Measurements from ENCODE around the gene EFCAB13.
A peak's percentile ranks its signal among the peaks of the same experiment; 100 is the strongest.

The EFCAB13 gene

GRCh38 chr17:47291242-47291873, 32.4 kb upstream of the EFCAB13 start:
- DNase-seq (ENCODE audit: insufficient read length, low spot score) (no peak), FAIRE-seq (no peak)

GRCh38 chr17:47292206-47292605, 31.5 kb upstream of the EFCAB13 start:
- FAIRE-seq (no peak), DNase-seq (ENCODE audit: insufficient read length, low spot score) (no peak)

- DNase-seq (ENCODE audit: insufficient read length, low spot score), result no peak
- FAIRE-seq, result peak; percentile 54
Measured at GRCh38 chr17:47295037-47295873, 28.5 kb upstream of the EFCAB13 start.

- no peak for FAIRE-seq
- DNase-seq (ENCODE audit: insufficient read length, low spot score), result no peak
Measured at GRCh38 chr17:47295874-47296255, 27.9 kb upstream of the EFCAB13 start.

GRCh38 chr17:47297661-47298400, 25.9 kb upstream of the EFCAB13 start:
- FAIRE-seq, result no peak
- DNase-seq (ENCODE audit: insufficient read length, low spot score), result no peak

- FAIRE-seq (no peak), DNase-seq (ENCODE audit: insufficient read length, low spot score) (no peak)
Measured at GRCh38 chr17:47298712-47299111, 25.0 kb upstream of the EFCAB13 start.

- DNase-seq (ENCODE audit: insufficient read length, low spot score) (no peak), FAIRE-seq (no peak)
Measured at GRCh38 chr17:47299239-47299910, 24.4 kb upstream of the EFCAB13 start.

GRCh38 chr17:47300718-47301117, 23.0 kb upstream of the EFCAB13 start:
- DNase-seq (ENCODE audit: insufficient read length, low spot score) (no peak), FAIRE-seq (no peak)

GRCh38 chr17:47301161-47301560, 22.6 kb upstream of the EFCAB13 start:
- FAIRE-seq, result no peak
- DNase-seq (ENCODE audit: insufficient read length, low spot score), result no peak

GRCh38 chr17:47301831-47302230, 21.9 kb upstream of the EFCAB13 start:
- FAIRE-seq, result no peak

GRCh38 chr17:47304186-47304585, 19.6 kb upstream of the EFCAB13 start:
- DNase-seq (ENCODE audit: insufficient read length, low spot score), result no peak
- no peak for FAIRE-seq

More at GRCh38 chr17:47301831-47302230, 21.9 kb upstream of the EFCAB13 start:
- DNase-seq (ENCODE audit: insufficient read length, low spot score), result no peak

GRCh38 chr17:47305302-47305923, 18.3 kb upstream of the EFCAB13 start:
- FAIRE-seq (peak; percentile 92), DNase-seq (ENCODE audit: insufficient read length, low spot score) (peak; percentile 91)

- DNase-seq (ENCODE audit: insufficient read length, low spot score), result no peak
- peak; percentile 85 for FAIRE-seq
Measured at GRCh38 chr17:47310186-47310733, 13.5 kb upstream of the EFCAB13 start.

GRCh38 chr17:47311420-47311819, 12.3 kb upstream of the EFCAB13 start:
- no peak for FAIRE-seq
- DNase-seq (ENCODE audit: insufficient read length, low spot score), result no peak

GRCh38 chr17:47315451-47316266, 8.1 kb upstream of the EFCAB13 start:
- DNase-seq (ENCODE audit: insufficient read length, low spot score) (peak; percentile 83), FAIRE-seq (peak; percentile 87)

GRCh38 chr17:47316311-47316710, 7.4 kb upstream of the EFCAB13 start:
- FAIRE-seq (no peak), DNase-seq (ENCODE audit: insufficient read length, low spot score) (no peak)

- FAIRE-seq (peak; percentile 13), DNase-seq (ENCODE audit: insufficient read length, low spot score) (no peak)
Measured at GRCh38 chr17:47317119-47317518, 6.6 kb upstream of the EFCAB13 start.

- DNase-seq (ENCODE audit: insufficient read length, low spot score), result no peak
- no peak for FAIRE-seq
Measured at GRCh38 chr17:47318197-47318918, 5.4 kb upstream of the EFCAB13 start.
